Esophagus mucosa (tissue), 1 donor: Measurements from ENCODE around the gene EGFR. TPM values are rescaled to one million over a fixed set of nuclear protein-coding genes. Genes with fewer than 3 reads are reported as not detected.
A peak's percentile ranks its signal among the peaks of the same experiment; 100 is the strongest.

Source experiments
- ATAC-seq: fragments of 200-7000 bp; cut with Tn5 transposase; one replicate; pipeline ENCODE4 v1.9.1; 2020
- total RNA-seq: library from RNA; stranded (reverse); gene quantifications from one replicate; pipeline ENCODE4 v1.2.4, GENCODE V29; 2023
- donor health status: DM: yes; HTN: yes; CAD: no.

Gene EGFR
- total RNA-seq, 1 donor from 2014 or later, result 101 TPM

DNA sequence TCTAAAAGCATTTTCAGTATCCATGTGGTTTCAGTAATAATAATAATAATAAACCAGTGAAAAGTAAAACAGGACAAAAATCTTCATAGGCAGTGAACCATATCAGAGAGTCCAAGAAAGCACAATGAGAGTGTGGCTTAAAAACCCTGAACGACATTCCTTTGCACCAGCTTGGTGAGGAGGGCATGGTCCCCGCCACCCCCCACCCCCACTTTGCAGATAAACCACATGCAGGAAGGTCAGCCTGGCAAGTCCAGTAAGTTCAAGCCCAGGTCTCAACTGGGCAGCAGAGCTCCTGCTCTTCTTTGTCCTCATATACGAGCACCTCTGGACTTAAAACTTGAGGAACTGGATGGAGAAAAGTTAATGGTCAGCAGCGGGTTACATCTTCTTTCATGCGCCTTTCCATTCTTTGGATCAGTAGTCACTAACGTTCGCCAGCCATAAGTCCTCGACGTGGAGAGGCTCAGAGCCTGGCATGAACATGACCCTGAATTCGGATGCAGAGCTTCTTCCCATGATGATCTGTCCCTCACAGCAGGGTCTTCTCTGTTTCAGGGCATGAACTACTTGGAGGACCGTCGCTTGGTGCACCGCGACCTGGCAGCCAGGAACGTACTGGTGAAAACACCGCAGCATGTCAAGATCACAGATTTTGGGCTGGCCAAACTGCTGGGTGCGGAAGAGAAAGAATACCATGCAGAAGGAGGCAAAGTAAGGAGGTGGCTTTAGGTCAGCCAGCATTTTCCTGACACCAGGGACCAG, 172.5 kb downstream of the EGFR start:
- ATAC-seq, result no peak

DNA sequence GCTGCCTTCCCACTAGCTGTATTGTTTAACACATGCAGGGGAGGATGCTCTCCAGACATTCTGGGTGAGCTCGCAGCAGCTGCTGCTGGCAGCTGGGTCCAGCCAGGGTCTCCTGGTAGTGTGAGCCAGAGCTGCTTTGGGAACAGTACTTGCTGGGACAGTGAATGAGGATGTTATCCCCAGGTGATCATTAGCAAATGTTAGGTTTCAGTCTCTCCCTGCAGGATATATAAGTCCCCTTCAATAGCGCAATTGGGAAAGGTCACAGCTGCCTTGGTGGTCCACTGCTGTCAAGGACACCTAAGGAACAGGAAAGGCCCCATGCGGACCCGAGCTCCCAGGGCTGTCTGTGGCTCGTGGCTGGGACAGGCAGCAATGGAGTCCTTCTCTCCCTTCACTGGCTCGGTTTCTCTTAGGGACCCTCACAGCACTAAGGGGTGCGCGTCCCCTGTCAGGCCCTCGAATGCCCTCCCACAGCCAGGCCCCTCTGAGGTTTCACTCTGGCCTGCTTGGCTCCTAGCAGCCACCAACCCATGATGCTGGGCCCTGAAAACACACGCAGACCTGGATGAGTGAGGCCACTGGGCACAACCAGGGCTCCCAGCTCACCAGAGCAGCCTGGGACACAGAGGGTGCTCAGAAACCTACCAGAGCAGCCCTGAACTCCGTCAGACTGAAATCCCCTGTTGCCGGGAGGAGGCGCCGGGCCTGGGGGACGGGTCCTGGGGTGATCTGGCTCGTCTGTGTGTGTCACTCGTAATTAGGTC, 173.3 kb downstream of the EGFR start:
- ATAC-seq, result peak; percentile 36

DNA sequence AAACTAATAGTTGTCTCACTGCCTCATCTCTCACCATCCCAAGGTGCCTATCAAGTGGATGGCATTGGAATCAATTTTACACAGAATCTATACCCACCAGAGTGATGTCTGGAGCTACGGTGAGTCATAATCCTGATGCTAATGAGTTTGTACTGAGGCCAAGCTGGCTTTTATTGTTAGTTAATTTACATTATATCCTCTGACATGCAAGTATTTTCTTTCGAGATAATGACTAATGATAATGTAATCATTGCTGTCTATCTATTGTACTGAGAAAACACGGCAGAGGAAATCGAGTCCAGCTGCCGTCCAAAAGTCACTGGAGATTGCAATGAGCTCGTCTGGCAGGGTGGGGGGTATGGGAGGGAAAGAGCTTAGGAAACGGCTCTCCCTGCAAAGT, 173.9 kb downstream of the EGFR start:
- peak; percentile 70 for ATAC-seq

DNA sequence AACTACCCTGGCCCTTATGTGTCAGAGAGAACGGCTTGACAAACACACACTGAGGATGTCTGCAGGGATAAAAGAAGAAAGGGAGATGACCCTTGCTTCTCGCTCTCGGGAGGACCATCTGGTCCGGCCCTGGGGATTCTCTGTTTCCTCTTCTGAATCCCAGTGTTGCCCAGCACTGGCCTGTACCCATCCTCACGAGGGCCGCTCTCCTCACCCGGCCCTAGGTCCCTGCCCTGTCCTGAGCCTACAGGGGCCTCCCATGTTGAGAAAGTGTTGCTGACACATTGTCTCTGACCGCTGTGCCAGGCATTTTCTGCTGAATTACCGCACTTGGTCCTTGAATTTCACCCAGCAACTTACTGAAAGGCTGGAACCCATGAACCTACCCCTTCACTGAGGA, 174.4 kb downstream of the EGFR start:
- ATAC-seq, result no peak

DNA sequence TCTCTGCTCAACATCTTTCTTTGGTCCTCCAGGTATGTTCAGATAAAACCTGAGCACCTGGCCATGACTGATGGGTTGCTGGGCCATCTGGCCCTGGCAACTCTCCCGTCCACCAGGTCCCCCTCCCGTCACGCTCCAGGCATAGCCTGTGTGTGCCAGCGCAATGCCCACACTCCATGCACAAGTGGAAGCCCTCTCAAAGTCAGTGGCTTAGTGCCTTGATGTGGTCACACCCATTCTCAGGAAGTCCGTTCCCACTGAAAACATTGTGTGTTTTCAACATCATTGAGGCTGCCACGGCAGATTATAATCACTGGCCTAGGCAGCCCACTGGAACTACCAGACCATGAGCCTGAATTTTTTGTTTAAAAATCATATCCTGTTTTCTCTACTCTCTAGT, 175.7 kb downstream of the EGFR start:
- ATAC-seq, result no peak

DNA sequence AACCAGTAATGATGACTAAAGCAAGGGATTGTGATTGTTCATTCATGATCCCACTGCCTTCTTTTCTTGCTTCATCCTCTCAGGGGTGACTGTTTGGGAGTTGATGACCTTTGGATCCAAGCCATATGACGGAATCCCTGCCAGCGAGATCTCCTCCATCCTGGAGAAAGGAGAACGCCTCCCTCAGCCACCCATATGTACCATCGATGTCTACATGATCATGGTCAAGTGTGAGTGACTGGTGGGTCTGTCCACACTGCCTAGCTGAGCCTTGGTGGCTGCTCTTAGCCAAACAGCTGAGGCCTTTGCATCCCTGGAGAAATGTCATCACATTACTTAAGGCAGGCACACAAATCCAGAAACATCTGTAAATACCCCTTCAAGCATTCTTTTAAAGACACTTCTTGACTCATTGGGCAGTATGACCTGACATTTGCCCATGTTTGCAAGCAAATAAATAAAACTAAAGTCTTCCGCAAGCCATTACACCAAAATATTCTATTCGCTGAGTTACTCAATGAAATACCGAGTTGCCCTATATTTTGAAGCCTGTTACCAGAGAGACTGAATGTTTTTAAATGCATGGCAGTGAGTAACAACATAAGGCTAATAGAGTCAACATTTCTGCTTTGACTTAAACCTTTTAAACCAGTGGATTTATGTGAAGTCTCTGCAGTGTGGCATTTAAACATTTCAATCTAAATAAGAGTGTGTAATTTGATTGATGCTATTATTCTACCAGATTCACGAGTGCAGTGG, 180.0 kb downstream of the EGFR start:
- ATAC-seq, result no peak

DNA sequence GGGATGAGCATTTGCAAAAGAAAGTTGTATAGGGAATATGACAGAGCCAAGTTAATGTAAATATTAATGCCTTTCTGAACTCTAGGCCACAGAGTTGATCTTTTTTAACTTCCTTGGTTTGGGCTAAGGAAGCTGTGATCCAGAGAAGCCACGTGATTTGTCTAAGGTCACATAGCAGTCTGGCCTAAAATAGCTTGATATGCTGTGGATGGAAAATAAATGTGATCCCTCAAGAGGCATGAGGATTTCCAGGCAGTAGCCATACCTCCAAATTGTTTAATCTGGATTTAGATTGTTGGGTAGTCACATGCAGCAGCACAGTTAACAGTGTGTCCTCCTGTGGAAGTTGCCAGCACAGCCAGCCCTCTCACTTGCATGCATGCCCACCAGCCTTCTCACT, 180.6 kb downstream of the EGFR start:
- ATAC-seq, result peak; percentile 18

DNA sequence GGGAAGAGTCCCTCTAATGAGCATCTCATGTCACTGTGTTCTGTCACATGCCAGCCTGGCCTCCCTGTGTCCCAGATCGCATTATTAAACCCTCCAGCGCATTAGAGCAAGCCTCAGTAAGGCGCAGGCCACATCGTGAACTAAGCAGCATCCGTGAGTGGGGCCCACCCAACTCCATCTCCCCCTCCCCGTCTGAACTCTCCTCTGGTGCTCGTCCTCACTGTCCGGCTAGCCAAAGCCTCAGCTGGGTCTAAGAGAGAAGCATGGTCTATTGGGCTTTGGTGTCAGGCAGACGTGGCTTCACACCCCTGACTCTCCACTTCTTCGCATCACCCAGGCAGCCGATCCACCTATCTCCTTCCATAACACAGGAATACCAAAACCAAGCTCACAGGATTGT, 181.6 kb downstream of the EGFR start:
- no peak for ATAC-seq

DNA sequence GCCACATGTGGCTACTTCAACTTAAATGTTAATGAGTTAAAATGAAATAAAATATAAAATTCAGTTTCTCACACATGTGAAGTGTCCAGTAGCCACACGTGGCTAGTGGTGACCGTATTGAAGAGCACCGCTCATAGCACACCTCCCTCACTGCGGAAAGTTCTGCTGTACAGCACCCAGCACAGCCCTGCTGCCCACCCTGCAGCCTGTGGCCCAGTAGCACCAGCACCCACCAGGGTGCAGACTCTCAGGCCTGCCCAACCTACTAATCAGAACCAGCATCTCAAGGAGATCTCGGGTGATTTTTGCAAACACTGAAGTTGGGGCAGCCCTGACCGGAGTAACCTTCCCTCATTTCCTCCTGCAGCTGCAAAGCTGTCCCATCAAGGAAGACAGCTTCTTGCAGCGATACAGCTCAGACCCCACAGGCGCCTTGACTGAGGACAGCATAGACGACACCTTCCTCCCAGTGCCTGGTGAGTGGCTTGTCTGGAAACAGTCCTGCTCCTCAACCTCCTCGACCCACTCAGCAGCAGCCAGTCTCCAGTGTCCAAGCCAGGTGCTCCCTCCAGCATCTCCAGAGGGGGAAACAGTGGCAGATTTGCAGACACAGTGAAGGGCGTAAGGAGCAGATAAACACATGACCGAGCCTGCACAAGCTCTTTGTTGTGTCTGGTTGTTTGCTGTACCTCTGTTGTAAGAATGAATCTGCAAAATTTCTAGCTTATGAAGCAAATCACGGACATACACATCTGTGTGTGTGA, 183.5 kb downstream of the EGFR start:
- ATAC-seq, result no peak

DNA sequence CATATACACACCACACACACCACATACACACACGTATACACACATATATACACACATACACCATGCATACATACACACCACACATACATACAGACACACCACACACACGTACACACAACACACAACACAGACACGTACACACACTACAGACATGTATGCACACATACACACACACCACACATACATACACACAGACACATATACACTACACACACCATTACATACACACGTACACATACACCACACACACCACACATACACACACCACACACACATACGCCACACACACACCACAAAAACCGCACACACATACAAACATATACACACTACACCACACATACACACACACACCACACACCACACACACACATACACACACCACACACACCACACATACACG, 184.5 kb downstream of the EGFR start:
- no peak for ATAC-seq

DNA sequence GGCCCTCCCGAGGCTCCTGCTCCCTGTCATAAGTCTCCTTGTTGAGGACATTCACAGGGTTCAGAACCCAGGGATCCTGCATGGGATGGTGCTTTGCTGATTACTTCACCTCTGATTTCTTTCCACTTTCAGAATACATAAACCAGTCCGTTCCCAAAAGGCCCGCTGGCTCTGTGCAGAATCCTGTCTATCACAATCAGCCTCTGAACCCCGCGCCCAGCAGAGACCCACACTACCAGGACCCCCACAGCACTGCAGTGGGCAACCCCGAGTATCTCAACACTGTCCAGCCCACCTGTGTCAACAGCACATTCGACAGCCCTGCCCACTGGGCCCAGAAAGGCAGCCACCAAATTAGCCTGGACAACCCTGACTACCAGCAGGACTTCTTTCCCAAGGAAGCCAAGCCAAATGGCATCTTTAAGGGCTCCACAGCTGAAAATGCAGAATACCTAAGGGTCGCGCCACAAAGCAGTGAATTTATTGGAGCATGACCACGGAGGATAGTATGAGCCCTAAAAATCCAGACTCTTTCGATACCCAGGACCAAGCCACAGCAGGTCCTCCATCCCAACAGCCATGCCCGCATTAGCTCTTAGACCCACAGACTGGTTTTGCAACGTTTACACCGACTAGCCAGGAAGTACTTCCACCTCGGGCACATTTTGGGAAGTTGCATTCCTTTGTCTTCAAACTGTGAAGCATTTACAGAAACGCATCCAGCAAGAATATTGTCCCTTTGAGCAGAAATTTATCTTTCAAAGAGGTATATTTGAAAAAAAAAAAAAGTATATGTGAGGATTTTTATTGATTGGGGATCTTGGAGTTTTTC, 186.5 kb downstream of the EGFR start:
- no peak for ATAC-seq

DNA sequence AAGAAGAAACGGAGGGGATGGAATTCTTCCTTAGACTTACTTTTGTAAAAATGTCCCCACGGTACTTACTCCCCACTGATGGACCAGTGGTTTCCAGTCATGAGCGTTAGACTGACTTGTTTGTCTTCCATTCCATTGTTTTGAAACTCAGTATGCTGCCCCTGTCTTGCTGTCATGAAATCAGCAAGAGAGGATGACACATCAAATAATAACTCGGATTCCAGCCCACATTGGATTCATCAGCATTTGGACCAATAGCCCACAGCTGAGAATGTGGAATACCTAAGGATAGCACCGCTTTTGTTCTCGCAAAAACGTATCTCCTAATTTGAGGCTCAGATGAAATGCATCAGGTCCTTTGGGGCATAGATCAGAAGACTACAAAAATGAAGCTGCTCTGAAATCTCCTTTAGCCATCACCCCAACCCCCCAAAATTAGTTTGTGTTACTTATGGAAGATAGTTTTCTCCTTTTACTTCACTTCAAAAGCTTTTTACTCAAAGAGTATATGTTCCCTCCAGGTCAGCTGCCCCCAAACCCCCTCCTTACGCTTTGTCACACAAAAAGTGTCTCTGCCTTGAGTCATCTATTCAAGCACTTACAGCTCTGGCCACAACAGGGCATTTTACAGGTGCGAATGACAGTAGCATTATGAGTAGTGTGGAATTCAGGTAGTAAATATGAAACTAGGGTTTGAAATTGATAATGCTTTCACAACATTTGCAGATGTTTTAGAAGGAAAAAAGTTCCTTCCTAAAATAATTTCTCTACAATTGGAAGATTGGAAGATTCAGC, 187.6 kb downstream of the EGFR start:
- ATAC-seq, result no peak

DNA sequence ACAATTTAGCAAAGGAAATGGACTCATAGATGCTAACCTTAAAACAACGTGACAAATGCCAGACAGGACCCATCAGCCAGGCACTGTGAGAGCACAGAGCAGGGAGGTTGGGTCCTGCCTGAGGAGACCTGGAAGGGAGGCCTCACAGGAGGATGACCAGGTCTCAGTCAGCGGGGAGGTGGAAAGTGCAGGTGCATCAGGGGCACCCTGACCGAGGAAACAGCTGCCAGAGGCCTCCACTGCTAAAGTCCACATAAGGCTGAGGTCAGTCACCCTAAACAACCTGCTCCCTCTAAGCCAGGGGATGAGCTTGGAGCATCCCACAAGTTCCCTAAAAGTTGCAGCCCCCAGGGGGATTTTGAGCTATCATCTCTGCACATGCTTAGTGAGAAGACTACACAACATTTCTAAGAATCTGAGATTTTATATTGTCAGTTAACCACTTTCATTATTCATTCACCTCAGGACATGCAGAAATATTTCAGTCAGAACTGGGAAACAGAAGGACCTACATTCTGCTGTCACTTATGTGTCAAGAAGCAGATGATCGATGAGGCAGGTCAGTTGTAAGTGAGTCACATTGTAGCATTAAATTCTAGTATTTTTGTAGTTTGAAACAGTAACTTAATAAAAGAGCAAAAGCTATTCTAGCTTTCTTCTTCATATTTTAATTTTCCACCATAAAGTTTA, 188.8 kb downstream of the EGFR start:
- ATAC-seq, result no peak

DNA sequence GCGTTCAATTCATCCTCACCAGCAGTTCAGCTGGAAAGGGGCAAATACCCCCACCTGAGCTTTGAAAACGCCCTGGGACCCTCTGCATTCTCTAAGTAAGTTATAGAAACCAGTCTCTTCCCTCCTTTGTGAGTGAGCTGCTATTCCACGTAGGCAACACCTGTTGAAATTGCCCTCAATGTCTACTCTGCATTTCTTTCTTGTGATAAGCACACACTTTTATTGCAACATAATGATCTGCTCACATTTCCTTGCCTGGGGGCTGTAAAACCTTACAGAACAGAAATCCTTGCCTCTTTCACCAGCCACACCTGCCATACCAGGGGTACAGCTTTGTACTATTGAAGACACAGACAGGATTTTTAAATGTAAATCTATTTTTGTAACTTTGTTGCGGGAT, 190.5 kb downstream of the EGFR start:
- ATAC-seq, result no peak

DNA sequence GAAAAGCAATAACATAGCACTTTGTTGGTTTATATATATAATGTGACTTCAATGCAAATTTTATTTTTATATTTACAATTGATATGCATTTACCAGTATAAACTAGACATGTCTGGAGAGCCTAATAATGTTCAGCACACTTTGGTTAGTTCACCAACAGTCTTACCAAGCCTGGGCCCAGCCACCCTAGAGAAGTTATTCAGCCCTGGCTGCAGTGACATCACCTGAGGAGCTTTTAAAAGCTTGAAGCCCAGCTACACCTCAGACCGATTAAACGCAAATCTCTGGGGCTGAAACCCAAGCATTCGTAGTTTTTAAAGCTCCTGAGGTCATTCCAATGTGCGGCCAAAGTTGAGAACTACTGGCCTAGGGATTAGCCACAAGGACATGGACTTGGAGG, 191.4 kb downstream of the EGFR start:
- ATAC-seq, result no peak

DNA sequence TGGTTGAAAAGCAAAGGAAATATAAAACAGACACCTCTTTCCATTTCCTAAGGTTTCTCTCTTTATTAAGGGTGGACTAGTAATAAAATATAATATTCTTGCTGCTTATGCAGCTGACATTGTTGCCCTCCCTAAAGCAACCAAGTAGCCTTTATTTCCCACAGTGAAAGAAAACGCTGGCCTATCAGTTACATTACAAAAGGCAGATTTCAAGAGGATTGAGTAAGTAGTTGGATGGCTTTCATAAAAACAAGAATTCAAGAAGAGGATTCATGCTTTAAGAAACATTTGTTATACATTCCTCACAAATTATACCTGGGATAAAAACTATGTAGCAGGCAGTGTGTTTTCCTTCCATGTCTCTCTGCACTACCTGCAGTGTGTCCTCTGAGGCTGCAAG, 191.9 kb downstream of the EGFR start:
- no peak for ATAC-seq

DNA sequence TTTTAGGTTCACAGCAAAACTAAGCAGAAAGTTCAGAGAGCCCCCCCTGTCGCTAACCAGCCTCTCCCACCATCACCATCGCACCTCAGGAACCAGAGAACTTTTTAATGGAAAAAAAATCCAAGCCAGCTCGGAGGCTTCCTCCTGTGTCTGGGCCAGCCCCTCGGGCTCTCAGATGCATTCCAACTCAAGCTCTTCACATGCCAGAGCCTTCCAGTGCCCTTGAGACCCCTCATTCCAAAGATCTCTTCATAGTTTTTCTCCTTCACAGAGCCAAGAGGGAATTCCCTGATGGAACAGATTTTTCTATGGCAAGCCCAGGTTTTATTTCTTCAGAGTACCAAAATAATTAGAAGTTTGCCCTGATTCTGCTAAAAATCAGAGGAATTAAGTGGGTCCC, 192.9 kb downstream of the EGFR start:
- no peak for ATAC-seq

DNA sequence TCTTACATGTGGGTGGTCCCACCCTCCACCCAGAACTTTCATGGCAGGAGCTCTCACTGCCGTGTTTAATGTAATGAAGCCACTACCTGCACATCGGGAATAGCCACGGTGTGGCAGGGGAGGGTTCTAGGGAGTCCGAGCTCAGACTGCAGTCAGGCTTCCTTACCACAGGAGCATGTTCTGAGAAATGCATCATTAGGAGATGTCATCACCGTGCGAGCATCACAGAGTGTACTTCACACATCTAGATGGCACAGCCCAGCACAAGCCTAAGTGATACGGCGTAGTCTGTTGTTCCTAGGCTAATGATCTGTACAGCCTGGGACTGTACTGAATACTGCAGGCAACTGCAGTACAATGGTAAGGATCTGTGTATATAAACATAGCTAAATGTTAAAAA, 193.4 kb downstream of the EGFR start:
- ATAC-seq, result no peak

DNA sequence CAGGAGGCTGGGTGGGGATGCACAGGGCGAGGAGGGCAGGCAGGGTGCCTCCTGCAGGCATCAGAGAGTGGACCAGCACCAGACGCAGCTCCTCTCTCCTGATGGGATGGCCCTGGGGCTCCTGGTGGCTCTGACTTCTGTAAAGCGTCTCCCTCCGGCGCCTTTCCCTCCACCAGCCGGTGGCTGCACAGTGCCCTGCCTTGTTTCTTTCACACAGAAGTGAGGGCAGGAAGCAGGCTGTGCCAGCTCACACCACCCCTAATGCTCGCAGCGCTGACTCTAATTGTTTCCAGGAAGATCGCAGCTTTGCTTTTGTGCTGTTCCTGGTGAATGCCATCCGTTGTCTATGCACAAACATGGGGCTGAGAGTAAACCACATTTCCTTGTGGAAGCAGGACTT, 194.0 kb downstream of the EGFR start:
- ATAC-seq, result peak; percentile 51

DNA sequence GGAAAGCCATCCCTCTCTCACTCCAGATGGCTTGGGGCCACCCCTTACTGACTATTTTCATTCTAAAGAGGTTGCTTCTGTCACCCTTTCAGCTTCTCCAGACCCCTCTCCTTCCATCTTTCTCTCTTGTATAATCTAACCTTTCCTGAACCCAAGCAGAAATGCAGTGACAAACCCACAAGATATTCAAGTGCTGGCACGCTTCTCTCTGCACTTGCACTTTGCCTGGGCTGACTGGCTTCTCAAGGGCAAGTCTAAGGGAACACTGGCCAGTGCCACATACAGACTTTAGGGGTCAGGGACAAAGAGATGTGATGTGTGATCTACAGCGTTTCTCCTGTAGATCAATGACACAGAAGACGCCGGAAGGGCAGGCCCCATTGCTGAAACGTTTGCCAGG, 195.9 kb downstream of the EGFR start:
- no peak for ATAC-seq
